Kidney capillary endothelial cell (primary cell): ENCODE data around the gene SMARCD1.

Experiments
- DNase-seq: peaks from one replicate; pipeline ENCODE4 v3.0.0-alpha.2; 2018; ENCODE audit warnings: low spot score

SMARCD1 gene

DNA sequence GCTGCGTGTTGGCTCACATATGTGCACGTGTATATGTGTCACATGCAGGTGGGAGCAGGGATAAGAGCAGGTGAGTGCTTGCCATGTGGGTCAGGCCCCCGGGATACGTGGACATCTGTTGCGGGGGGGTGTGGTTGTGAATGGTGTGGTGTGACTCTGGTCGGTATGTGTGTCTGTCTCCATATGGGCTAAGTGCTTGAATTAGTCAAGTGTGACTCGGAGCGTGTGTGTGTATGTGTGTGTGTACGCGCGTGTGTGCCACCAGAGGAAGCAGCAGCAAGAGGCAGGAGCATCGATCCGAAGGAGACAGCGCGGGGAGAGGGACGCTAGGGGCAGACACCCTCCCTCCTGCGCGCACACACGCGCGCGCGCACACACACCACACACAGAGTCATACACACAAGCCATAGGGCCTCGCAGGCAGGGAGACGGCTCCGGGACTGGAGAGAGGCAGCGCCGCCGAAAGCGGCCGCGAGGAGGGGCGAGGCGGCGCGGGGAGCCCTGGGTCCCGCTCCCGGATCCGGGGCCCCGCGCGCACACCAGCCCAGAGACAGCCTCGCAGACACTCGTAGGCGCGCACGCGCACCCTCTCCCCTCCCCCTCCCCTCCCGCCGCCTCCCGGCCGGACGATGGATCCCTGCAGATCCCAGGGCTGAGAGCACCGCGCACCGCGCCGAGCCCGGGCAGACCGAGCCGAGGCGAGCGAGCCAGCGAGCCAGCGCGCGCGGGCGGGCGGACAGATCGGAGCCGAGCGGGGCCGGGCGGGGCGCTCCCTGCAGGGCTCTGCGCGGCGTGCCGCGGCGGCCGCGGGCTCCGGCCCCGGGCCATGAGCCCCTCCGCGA is 27.9 kb upstream of the SMARCD1 start, which contains the start of gene ASIC1:
Gene ASIC1 (plus strand): TSS at position 597 of the 842 bp plus-strand sequence. CDS start 1,171 bp downstream, outside the sequence.
- DNase-seq, result no peak

DNA sequence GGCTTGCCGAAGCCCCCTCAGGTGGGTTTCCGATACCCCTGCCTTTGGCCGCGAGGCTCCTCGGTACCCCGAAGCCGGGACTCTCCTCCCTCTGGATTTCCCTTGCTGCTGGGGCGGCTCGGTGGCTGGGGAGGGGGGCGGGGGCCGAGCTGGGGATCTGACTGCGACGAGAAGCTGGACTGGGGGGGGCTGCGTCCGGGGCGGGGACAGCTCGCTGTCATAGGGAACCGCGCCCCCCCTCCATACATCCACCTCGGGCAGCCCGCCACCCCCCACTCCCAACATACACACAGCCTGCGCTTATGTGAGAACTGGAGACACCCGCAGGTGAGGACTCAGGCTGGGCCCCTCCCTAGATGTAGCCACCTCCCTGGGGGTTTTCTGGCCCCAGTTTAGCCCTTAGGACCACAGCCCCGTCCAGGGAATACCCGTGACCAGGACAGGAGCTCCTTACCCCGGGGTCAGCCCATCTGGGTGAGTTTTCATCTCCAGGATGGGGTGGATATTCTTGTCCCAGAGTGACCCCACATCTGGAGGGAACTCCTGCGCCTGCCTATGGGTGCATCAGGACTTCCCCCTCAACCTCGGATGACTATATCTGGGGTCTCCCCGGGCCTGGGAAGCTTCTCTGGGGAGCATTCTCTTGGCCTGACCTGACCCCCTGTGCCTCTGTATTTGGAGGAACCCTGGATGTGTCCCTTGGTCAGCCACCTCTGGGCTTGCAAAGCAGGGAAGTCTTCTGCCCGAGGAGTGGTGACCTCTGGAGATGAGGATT is 27.1 kb upstream of the SMARCD1 start:
- DNase-seq, result no peak

GRCh38 chr12:50058743-50059312 is 26.3 kb upstream of the SMARCD1 start:
- DNase-seq, result no peak

- no peak for DNase-seq
Observed at GRCh38 chr12:50059440-50060119, 25.6 kb upstream of the SMARCD1 start.

- DNase-seq, result no peak
Observed at GRCh38 chr12:50060120-50060468, 25.0 kb upstream of the SMARCD1 start.

- no peak for DNase-seq
Observed at GRCh38 chr12:50061171-50061570, 24.0 kb upstream of the SMARCD1 start.

GRCh38 chr12:50061946-50062686 is 23.0 kb upstream of the SMARCD1 start:
- no peak for DNase-seq

DNA sequence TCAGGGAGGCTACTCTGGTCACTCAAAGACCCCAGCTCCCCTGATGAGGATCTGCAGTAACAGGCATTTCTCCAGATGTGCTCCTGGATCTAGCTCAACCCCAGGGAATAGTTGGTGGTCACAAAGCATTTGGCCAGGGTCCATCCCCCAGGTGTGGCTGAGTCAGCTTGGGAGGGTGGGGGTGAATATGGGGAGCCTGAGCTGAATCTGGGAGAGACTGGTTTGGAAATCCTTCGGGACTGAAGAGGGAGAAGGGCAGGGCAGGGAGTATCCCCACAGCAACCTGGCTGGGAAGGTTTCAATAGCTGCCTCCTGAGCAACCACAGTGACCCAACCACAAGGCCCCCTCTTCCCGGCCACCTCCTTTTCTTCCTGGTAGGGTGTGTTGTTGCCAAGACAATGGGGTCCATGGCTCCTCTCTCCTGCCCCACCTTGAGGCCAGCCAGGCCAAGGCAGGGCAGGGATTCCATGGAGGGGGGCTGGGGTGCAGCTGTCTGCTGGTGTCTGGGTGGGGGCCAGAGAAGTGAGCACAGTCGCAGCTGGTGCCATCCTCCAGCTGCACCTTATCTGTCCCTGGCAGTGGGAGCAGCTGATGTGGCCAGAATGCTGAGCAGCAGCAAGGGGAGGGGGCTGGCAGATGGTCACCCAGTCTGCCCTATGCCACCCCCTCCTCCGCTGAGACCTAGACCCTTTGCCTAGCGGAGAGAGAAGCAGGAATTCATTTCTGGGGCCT is 22.2 kb upstream of the SMARCD1 start:
- DNase-seq, result no peak

DNA sequence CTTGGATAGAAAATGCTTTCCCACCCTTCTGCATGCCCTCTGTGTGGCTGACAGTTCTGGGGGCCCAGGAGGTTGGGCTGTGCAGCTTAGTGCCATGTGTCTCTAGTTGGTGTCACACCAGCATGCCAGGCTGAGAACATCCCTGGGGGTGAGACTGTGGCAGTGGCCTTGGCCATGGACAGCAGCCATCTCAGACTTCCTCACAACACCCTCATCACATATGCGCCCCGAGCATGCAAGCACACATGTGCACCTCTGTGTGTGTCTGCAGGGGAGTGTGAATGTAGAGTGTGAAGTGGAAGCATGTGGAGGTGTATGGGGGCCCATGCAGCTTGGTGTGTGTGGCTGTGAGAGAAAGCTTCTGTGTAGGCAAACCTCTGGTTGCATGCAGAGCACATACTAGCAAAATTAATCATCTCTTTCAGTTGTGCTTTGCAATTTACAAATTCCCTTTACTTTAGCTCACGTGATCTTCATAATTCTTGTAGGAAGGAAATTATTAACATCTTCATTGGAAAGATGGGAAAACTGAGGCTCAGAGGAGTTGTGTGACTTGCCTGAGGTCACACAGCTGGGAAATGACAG is 19.3 kb upstream of the SMARCD1 start:
- DNase-seq, result no peak

GRCh38 chr12:50066402-50066801 is 18.7 kb upstream of the SMARCD1 start:
- DNase-seq, result no peak

- DNase-seq, result no peak
Observed at GRCh38 chr12:50069069-50069468, 16.1 kb upstream of the SMARCD1 start.

DNA sequence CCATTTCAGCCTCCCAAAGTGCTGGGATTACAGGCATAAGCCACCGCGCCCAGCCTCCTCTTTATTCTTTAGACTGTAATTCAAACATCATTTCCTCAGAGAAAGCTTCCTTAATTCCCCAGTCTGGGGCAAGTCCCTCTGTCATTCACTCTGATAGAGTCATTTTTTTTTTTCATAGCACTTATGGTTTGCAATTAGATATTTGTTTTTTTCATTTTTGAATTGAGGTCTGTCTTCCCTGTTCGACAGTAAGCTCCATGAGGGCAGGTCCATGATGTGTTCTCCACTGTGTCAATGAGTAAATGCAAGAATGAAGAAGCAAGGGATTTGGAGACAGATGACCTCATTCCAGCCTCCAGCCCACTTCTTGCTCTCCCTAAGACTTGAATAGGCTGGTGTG is 15.6 kb upstream of the SMARCD1 start:
- no peak for DNase-seq

- DNase-seq, result peak; percentile 85
Observed at GRCh38 chr12:50070314-50071060, 14.7 kb upstream of the SMARCD1 start.

DNA sequence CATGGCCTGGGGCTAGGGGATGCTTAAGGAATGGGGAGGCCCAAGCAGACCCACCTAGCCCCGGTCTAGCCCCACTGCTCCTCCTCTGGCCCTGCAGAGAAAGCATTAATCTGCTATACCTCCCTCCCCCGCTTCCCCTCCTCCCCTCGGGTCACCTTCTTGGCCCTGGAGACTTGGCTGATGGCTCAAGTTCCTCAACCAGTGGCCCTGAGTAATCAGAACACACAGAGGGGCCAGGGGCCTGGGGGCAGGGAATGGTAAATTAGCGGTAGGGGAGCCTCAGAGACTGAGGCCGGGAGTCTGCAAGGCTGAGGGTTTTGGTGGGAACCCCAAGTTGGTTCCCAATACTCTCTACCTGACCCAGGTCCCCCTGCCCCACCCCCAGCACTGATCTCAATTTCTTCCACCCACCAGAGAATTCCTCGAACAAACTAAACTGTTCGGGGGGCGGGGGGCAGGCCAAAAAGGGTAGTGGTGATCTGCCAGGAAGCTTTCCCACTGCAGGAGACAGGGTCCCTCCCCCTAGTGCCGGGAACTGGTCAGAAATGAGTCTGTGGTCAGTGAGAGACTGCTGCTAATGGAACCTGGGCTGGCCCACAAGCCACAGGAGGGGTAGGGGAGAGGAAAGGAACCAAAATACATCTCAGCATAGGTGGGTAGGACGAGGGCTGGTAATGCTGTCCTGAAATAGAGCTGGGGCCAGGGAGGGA is 12.8 kb upstream of the SMARCD1 start:
- no peak for DNase-seq

DNA sequence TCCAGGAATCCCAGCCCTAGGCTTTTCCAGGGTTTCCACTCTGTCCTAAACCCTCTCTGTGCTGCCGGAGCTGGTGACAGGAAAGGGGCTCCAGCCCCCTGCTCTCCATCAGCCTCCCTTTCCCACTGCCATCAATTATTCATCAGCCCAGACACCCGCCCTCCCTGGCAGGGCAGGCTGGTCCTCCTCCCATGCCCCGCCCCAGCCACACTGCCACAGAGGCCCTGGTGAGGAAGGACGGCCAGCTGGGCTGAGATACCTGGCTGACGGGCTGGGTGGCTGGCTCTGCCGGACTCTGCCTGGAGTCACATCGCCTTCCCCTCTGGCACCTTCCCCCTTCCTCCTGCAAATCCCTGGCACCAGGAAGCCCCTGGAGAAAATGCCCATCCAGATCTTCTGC is 11.9 kb upstream of the SMARCD1 start:
- DNase-seq, result no peak

DNA sequence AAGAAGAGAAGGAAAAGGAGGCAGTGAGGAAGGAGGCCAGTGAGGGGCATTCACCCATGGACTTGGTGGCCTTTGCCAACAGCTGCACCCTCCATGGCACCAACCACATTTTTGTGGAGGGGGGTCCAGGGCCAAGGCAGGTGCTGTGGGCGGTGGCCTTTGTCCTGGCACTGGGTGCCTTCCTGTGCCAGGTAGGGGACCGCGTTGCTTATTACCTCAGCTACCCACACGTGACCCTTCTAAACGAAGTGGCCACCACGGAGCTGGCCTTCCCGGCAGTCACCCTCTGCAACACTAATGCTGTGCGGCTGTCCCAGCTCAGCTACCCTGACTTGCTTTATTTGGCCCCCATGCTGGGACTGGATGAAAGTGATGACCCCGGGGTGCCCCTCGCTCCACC is 11.4 kb upstream of the SMARCD1 start:
- no peak for DNase-seq

DNA sequence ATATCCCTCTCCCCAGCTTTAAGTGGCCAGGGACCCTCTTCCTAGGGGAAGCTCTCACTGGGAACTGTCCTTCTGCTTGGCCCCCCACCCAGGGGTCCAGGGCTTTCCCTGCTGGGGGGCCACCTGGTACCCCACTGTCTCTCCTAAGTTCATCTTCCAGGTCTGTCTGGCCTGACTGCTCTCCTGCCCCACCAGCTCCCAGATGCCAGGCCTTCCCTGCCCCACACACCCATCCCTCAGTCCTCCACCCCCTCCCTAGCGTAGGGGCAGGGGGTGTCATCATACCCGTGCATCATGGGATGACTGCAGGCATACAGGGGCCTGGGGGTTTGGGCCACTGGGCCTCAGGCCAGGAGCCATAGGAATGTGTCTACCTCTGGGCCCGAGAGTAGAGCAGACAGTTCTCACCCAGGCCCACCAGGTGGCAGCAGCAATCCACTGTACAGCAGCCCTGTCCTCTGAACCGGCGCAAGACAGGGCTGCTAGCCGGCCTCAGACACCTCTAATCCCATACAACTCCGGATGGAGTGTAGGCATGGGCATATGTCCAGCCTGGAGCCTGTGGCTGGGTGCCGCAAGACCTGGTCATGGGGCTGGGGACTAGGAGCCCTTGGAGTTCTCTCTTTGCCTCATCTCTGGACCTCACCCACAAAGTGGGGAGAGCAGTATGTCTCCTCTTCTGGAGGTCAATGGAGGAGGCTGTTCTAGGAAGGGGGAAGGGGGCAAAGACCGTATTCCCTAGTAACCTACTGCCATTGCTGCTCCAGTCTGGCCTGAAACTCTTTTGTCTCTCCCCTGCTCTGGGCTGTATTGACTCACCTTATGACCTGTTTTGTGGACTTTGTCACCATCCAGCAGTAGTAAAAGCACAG is 10.0 kb upstream of the SMARCD1 start:
- DNase-seq, result peak; percentile 90

GRCh38 chr12:50075808-50076170 is 9.4 kb upstream of the SMARCD1 start:
- no peak for DNase-seq
